ENCODE results near the gene PLD1.
"Not testable (repeated sequence)": the region's sequence is repeated elsewhere in the genome, so short reads cannot be mapped to it uniquely, and the experiment has no call there.

PLD1 gene

GRCh38 chr3:171763392-171763791, 46.9 kb downstream of the PLD1 start:
- DNase-seq = no peak

DNA sequence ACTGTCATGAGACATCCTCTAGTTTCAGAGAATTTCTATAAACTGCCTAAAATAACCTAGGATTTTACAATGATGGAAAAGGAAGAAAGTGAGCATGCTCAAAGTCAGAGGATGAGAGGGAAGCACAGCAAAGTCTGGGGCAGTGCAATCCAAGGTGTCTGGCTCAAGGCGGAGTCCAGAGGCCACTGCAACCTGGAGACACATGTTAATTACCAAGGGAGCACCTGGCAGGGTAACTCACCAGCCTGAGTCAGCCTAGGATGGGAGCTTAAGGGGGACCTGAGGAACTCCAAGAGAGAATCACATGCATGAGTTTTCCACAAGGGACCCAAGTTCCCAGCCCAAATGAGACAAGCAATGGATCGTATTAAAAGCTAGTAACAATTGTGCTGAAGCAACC, 49.8 kb downstream of the PLD1 start:
- no peak for DNase-seq

- no peak for DNase-seq
Measured at GRCh38 chr3:171758109-171758508, 52.2 kb downstream of the PLD1 start.

GRCh38 chr3:171757361-171758034, 52.8 kb downstream of the PLD1 start:
- DNase-seq = no peak

- DNase-seq = no peak
Measured at GRCh38 chr3:171755656-171756055, 54.6 kb downstream of the PLD1 start.

- DNase-seq = no peak
Measured at GRCh38 chr3:171755015-171755589, 55.2 kb downstream of the PLD1 start.

GRCh38 chr3:171753665-171754408, 56.4 kb downstream of the PLD1 start:
- no peak for DNase-seq

- DNase-seq = no peak
Measured at GRCh38 chr3:171753025-171753472, 57.2 kb downstream of the PLD1 start.

GRCh38 chr3:171752329-171752728, 58.0 kb downstream of the PLD1 start:
- DNase-seq = no peak

DNA sequence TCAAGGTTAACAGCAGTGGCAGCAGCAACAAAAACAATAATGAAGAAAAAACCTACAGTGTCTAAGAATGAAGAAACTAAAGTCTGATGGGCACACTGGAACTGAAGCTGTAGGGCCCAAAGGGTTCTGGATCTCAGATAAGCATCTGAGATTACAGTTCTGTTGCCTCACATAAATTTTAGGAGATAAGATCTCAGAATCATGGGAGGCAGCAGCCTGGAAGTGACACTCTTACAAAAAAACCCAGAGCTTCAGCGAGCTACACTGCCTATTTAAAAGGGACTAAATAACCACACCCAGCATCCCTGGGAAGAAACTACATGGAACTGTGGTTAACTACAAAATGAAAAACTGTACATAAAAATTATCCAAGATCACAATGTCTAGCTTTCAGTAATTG, 61.2 kb downstream of the PLD1 start:
- DNase-seq = no peak

DNA sequence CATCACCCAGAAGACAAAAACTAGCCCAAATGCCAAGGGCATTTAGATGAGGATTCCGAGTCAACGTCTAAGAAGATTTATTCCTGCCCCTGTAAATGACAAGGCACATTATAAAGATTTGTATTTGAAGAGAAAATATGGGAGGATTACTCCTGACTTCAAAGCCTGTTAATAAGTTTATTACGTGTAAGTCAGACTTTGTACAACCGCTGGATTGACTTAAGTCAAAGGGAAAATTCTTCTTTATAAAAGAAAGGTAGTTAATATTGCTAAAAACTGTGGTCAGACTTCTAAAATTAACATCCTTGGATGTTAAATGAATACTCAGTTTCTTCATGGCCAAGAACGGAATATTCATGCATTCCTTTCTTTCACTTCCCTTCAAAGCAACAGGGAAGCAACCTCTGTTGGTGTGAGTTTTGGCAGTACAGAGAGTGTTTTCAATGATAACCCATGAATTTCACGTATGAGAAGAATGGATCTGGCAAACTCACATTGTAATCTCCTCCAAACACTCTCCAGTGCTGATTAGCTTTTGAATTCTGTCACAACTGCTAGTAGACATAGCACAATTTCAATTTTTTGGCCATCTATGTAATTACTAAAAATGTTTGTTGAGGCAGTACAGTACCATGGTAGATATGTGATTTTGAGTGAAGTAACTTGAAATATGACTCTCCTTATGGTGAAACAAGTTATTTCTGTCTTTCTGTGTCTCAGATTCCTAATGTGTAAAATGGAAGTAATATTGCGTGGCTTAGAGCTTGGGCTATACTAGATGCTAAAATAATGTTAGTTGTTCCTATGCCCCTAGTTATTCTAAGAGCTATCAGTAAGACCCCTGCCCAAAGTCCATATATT, 62.0 kb downstream of the PLD1 start:
- no peak for DNase-seq

GRCh38 chr3:171747223-171747920, 62.9 kb downstream of the PLD1 start:
- no peak for DNase-seq

GRCh38 chr3:171746320-171747222, 63.7 kb downstream of the PLD1 start:
- DNase-seq = not testable (repeated sequence)

- no peak for DNase-seq
Measured at GRCh38 chr3:171745577-171746319, 64.5 kb downstream of the PLD1 start.

DNA sequence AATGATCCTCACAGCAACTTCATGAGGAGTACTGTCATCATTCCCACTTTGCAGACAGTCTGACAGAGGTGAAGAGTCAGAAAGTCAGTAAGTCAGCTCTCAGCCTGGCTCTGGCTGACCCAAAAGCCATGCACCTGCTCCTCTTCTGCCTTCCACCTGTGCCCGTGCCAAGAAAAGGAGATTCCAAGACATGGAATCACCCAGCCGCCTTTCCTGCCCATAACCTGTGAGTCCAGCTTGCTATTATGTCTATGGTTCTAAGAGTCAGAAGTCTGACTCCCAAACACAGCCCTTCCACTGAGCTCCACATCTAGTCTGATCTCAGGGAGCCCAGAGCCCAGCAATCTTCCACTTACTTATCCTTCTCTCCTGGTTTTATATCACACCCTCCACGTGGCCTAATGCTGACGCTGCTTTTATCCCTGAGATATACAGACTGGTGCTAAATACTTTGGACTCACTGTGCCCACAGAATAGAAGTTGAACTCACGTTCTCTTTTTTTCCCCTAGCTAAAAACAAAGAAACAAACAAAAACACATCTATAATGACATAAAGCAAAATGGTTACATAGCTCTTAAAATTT, 66.0 kb downstream of the PLD1 start:
- no peak for DNase-seq

GRCh38 chr3:171743327-171744157, 66.7 kb downstream of the PLD1 start:
- no peak for DNase-seq

- no peak for DNase-seq
Measured at GRCh38 chr3:171741377-171741776, 68.9 kb downstream of the PLD1 start.

DNA sequence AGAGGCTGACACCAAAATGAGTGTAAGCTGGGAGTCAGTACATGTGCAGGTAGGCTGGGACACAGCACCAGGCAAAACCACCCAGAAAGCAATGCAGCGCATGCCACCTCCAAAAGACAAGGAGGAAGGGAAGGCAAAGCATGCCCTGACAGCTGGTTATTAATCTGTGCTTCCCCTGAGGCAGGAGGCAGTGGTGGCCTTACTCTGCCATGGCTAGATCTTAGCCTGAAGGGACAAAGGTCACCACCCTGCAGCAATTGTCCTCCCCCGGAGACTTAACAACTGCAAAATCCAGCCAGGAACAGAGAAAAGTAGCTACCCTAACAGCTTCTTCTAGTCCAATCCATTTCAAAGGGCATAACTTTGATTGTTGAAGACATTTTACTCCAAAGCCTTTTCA, 73.7 kb downstream of the PLD1 start:
- DNase-seq = no peak

GRCh38 chr3:171733561-171733960, 76.7 kb downstream of the PLD1 start:
- no peak for DNase-seq

Measured in cortex of kidney (tissue), 1 donor.